Measurements from ENCODE around the gene WDR33.
"Not testable (repeated sequence)": the region's sequence is repeated elsewhere in the genome, so short reads cannot be mapped to it uniquely, and the experiment has no call there.

The WDR33 gene

GRCh38 chr2:127810156-127810618, 784 bp downstream of the WDR33 start:
- no peak for DNase-seq (ENCODE audit: low read depth in 2 of 2)

- no peak for DNase-seq (ENCODE audit: low read depth in 2 of 2)
These were observed 3.2 kb downstream of the WDR33 start for GRCh38 chr2:127807678-127808353.

GRCh38 chr2:127806860-127807259, 4.1 kb downstream of the WDR33 start:
- not testable (repeated sequence) for DNase-seq (ENCODE audit: low read depth in 2 of 2)

GRCh38 chr2:127805491-127805890, 5.5 kb downstream of the WDR33 start:
- DNase-seq (ENCODE audit: low read depth in 2 of 2): no peak

- DNase-seq (ENCODE audit: low read depth in 2 of 2): no peak
These were observed 11.0 kb downstream of the WDR33 start for GRCh38 chr2:127799926-127800325.

GRCh38 chr2:127796389-127796788, 14.6 kb downstream of the WDR33 start:
- no peak for DNase-seq (ENCODE audit: low read depth in 2 of 2)

GRCh38 chr2:127794901-127795300, 16.1 kb downstream of the WDR33 start:
- DNase-seq (ENCODE audit: low read depth in 2 of 2): not testable (repeated sequence)

GRCh38 chr2:127792805-127793204, 18.2 kb downstream of the WDR33 start:
- no peak for DNase-seq (ENCODE audit: low read depth in 2 of 2)

GRCh38 chr2:127790694-127791529, 20.1 kb downstream of the WDR33 start:
- DNase-seq (ENCODE audit: low read depth in 2 of 2): no peak

- no peak for DNase-seq (ENCODE audit: low read depth in 2 of 2)
These were observed 24.7 kb downstream of the WDR33 start for GRCh38 chr2:127786048-127786809.

GRCh38 chr2:127784965-127785518, 25.9 kb downstream of the WDR33 start:
- DNase-seq (ENCODE audit: low read depth in 2 of 2): no peak

GRCh38 chr2:127783101-127783500, 27.9 kb downstream of the WDR33 start:
- no peak for DNase-seq (ENCODE audit: low read depth in 2 of 2)

GRCh38 chr2:127778850-127779249, 32.1 kb downstream of the WDR33 start:
- no peak for DNase-seq (ENCODE audit: low read depth in 2 of 2)

GRCh38 chr2:127778447-127778846, 32.5 kb downstream of the WDR33 start:
- DNase-seq (ENCODE audit: low read depth in 2 of 2): no peak

GRCh38 chr2:127776122-127776780, 34.7 kb downstream of the WDR33 start:
- DNase-seq (ENCODE audit: low read depth in 2 of 2): no peak

GRCh38 chr2:127771756-127772155, 39.2 kb downstream of the WDR33 start:
- no peak for DNase-seq (ENCODE audit: low read depth in 2 of 2)

GRCh38 chr2:127770973-127771735, 39.8 kb downstream of the WDR33 start:
- DNase-seq (ENCODE audit: low read depth in 2 of 2): no peak

GRCh38 chr2:127770534-127770933, 40.4 kb downstream of the WDR33 start:
- not testable (repeated sequence) for DNase-seq (ENCODE audit: low read depth in 2 of 2)

GRCh38 chr2:127769587-127769986, 41.4 kb downstream of the WDR33 start:
- no peak for DNase-seq (ENCODE audit: low read depth in 2 of 2)

- no peak for DNase-seq (ENCODE audit: low read depth in 2 of 2)
These were observed 42.0 kb downstream of the WDR33 start for GRCh38 chr2:127768775-127769479.

All from stimulated activated CD4-positive, alpha-beta T cell treated with anti-CD3 and anti-CD28 coated beads, Interleukin-12 subunit alpha, Interleukin-12 subunit beta, amount 100 ng/mL, for 24 hours (primary cell).